Nucleus accumbens (tissue), 56 donors: ENCODE measurements around the gene MRPS6.

Experiments
- DNase-seq, 56 donors: peaks; one replicate each; lab custom pipeline; 2025; lab: John Stamatoyannopoulos, UW

The MRPS6 gene

DNA sequence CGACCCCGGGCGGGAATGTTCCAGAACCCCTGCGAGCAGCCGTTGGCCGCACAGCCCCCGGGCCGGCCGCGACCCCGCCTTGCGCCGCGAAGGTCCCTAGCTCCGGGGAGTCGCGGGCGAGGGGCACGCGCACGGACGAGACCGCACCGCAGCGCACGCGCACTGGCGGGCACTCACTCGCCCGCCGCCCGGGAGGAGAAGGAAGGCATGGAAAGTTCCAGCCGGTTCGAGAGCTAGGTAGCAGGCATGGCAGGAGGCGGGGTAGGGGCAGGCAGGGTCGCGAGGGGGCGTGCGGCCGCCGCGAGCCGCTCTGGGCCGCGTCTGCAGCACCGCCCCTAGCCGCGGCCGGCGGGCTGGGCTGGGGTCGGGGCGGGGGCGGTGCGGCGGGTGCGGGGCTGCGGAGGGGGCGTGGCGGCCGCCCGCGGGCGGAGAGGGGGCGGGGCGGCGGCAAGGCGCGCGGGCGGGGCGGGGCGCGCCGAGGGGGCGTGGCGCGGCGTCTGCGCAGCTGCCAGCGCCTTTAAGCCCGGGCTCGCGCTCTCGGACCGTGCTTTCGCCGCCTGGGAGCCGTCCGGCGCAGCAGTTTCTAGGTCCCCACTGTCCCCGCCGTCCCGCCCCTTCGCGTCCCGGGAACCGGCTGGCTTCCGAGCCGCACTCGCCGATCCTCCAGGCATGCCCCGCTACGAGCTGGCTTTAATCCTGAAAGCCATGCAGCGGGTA is at the start of gene MRPS6, which contains the start of gene SLC5A3:
MRPS6 (plus strand) TSS at position 547 of the 717 bp plus-strand sequence; CDS start at position 670, 123 bp downstream.
SLC5A3 (plus strand) TSS at position 547 of the 717 bp plus-strand sequence. CDS start 21,621 bp downstream, outside the sequence.
- peak in 54 of 56 donors; percentile 27 to 88 (median 76) for DNase-seq

DNA sequence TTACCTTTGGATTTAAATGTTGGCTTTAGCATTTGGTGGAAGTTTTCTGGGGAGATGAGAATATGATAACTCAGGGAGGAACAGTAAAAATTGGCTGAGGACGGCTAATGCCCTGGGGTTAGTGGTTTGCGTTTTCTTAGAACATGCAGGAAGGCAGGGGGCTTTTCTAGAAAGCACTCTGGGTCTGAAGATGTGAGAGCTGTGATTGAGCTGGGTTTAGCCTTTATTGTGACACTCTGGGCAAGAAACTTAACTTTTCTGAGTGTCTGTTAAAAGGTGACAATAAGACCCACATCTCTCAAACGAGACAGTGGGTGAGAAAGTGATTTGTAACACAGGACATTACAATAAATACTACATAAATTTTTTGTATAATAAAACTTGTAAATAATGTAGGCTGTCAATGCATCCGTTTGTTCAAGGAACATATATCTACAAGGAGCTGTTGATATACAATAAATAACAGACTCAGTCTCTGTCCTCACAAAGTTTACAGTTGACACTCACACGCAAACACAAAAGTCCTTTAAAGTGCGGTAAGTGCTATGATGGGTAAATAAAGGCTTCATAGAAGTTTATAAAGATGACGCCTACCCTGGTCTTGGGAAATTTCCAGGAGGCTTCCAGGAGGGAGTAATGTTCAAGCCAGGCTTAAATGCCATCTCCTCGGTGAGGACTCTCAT is 49.5 kb upstream of the MRPS6 start:
- no peak for DNase-seq

DNA sequence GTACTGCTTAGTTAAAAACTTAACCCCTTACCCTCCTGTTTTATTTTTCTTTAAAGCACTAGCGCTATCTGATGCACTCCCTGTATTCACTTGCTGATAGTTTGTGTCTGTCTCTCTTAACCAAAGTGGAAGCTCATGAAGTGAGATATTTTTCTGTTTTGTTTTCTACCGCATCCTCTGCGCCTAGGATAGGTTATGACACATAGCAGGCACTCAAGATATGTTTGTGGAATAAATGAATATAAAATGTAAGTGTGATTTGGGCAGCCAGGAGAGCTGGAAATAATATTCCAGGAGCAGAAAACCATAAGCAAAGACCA is 49.0 kb upstream of the MRPS6 start:
- DNase-seq = no peak

DNA sequence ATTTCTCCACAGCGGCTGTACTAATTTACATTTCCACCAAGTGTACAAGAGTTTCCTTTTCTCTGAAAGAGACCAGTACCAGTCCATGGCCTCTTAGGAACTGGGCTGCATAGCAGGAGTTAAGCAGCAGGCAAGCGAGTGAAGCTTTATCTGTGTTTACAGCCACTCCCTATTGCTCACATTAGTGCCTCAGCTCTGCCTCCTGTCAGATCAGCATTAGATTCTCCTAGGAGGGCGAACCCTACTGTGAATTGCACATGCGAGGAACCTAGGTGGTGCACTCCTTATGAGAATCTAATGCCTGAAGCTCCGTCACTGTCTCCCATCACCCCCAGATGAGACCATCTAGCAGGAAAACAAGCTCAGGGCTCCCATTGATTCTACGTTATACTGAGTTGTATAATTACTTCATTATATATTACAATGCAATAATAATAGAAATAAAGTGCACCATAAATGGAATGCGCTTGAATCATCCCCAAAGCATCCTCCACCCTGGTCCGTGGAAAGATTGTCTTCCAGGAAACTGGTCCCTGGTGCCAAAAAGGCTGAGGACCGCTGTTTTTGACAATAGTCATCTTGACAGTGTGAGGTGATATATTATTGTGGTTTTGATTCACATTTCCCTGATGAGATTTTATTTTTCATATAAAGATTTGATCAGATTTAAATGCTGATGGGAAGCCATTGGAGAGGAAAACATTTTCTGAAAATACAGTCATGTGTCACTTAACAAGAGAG is 45.5 kb upstream of the MRPS6 start:
- DNase-seq = no peak

DNA sequence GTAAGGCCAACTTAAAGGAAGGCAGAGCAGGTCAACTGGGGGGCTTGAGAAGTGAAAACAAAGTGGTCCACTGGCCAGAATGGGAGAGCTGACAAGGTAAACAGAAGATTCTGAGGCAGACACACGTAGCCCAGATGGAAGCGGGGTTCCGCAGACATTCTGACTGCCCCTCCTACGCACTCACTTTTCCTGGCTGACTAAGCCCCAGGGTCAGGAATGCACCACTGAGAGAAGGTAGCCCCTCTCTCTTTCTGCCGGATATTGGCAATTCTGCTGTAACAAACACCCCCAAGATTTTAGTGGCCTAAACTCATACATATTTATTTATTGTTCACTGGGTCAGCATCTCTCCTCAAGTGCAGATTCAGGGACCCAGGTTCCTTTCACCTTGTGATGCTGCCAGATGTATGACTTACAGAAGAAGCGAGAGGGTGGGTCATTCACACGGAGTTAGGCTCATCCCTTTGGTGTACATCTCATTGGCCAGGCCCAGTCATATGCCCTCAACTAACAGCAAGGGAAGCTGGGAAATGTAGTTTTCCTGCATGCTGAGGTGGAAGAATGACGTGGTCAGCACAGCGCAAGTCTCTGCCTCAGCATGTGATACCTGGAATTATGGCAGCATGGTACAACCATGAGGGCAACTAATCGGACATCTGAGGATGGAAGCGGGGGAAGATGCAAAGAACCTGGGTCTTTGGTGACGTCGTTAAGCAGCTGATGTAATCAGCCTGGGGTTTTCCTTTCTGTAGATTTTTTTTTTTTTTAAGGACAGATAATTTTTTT is 43.4 kb upstream of the MRPS6 start:
- peak in 31 of 56 donors; percentile 1 to 63 (median 20) for DNase-seq

DNA sequence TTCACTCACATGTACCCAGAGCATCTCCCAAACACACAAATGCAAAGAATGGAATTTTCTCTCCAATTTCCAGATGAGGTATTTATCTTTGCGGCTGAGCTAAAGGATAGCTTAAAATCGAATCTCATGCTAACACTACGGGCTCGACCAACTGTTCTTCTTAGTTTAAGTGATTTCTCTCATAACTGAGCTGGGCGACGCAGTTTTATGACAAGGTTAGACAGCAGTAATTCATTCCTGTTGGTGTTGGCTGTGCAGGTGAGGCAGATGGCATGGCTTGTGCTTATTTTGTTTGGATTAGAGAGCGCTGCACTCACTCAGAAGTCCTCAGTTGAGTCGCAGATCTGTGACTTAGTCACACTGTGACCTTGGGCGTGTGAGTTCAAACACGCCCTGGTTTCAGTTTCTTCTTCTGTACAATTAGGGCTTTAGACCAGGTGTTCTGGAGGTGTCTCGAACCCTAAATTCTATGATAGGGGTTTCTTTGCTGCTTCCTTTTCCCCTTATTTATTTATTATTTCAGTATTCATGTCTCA is 41.5 kb upstream of the MRPS6 start:
- DNase-seq = no peak

DNA sequence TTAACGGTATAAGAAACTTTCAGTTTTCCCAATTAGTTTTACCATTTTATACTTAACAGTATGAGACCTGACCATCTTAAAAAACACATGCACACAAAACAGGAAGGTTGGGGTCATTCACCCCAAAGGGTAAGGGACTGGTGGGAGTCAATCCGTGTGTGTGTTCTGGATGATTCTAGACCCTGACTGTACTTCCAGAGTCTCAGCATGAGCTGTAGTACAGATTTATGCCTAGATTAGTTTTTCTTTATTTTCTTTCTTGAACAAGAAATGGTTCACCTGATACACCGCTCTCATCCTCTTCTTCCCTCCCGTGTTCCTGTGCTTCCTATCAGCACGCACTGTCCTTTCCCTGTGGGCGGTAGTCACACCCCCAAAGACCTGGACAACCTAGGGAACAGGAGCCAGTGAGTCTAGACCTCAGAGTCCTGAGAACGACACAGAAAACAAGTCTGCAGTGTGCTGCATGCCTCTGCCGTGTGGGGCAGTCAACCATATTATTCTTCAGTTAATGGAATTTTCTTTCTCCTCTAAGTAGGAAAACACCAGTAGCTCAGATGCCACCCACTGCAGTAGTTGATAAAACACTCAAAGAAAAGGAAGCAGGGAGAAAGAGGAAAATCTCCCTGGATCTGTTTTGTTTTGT is 38.9 kb upstream of the MRPS6 start:
- no peak for DNase-seq

DNA sequence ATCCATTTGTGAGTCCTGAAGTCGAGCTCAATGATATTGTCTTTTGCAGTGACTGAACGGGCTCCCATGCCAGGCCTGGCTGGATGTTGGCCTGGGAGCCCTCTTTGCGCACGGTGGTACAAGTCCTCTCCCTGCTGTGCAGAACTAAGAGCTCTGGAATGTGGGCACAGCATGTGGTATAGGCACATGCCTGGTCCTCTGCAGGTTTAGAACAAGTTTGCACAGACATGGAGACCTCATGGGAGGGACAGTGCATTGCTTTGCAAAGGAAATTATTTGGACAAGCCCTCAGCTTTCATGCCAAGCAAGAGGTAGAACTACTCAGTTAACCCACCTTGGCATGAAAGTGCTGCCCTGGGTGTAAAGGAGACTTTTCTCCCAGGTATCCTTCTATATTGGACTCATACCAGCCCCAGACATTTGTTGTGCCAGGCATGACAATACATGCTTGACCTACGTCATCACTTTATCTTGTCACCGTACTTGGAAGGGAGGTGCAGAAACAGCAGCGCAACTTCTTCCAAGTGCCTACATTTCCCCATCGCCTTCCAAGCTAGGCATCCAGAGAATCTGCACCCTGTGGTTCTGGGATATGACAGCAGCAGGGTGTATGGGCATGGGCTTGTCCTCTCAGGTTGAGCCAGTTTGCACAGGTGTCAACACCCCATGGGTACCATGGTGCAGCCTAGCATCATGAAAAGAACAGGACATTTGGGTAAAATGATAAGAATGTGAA is 37.6 kb upstream of the MRPS6 start:
- DNase-seq = no peak

DNA sequence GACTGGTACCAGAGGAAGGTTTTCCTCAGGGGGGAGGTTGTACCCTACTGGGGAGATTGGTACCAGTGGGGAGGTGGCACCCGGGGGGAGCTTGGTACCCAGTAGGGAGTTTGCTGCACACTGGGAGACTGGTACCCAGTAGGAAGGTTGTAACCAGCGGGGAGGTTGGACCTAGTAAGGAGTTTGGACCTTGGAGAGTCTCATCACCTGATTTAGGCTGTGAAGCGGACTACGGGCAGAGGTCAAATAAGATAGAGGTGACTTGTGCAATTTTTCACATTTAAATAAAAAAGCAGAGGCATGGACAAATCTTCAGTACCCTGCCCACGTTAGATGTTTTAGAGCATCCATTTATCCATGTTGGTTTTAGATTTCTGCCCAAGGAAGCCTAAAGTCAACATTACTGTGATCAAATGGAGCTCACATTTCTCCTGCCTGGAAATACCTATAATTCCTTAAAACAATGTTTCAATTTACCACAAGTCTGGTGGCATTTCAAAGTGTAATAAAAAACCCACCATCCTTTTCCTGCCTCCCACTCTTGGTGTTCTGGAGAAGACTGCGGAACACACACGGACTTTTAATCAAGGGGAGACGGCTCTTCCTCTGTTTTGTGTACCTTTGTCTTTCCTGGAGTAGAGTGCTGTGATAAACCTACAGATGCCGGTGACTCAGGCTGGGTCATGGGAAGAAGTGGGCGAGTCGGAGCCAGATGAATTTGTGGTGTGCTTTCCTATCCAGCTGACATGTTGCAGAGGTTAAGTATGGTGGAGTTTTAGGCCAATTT is 36.2 kb upstream of the MRPS6 start:
- peak in 9 of 56 donors; percentile 1 to 51 (median 6) for DNase-seq

DNA sequence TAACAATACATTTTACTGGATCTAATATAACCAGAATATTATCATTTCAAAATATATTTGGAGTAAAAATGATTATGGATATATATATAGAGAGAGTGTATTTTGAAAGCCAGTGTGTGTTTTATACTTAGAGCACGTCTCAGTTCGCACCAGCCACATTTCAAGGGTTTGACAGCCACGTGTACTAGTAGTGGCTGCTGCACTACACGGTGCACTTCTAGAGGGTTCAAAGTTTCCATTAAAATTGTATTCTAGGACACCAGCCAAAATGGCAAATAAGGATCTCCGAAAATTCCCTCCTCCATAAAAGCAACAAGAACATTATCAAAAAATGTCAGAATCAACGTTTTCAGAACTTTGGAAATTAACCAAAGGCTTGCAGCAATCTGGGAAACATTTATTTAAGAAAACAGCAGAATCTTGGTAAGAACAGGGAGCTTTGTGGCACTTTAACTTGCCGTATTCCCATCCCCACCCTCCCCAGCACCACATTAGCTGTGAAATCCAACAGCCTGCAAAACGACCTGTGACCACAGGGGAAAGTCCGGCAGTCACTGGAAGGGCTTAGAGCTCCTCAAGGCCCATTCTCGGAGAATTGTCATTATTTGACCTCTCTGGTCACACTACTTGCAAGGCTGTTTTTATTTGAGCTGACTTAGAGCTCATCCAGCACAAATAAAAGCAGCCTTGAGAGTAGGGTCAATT is 33.5 kb upstream of the MRPS6 start:
- no peak for DNase-seq

DNA sequence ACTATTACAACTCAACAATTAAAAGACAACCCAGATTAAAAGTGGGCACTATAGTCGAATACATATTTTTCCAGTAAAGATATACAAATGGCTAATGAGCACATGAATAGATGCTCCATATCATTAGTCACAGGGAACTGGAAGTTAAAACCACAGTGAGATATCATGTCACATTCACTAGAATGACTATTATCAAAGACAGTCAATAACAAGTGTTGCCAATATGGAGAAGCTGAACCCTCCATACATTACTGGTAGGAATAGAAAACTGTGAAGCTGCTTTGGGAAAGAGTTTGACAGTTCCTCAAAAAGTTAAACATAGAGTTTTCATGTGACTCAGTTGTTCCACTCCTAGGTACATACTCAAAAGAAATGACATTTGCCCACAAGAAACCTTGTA is 30.6 kb upstream of the MRPS6 start:
- DNase-seq = no peak

DNA sequence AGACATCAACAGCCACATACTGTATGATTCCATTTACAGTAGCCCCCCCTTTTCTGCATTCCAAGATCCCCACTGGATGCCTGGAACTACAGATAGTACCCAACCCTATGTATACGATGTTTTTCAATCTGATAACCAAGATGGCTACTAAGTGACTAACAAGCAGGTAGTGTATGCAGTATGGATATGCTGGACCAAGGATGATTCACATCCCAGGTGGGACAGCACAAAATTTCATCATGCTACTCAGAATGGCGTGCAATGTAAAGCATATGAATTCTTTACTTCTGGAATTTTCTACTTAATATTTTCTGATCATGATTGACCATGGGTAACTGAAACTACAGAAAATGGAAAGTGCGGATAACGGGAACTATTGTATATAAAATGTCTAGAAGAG is 30.0 kb upstream of the MRPS6 start:
- DNase-seq = no peak

DNA sequence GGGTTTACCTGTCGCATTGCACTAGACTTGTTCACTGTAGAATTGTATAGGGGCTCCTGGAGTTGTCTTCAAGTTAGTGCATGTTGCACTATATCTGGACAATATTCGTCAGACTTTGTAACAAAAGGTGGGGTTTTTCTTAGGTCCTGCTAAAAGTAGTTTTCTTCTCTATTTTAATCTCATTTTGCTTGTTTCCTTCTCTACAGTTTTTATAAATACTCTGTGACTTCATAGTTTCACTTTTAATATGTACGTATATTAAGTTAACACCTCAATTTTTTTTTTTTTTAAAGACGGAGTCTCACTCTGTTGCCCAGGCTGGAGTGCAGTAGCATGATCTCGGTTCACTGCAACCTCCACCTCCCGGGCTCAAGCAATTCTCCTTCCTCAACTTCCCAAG is 26.5 kb upstream of the MRPS6 start:
- no peak for DNase-seq

DNA sequence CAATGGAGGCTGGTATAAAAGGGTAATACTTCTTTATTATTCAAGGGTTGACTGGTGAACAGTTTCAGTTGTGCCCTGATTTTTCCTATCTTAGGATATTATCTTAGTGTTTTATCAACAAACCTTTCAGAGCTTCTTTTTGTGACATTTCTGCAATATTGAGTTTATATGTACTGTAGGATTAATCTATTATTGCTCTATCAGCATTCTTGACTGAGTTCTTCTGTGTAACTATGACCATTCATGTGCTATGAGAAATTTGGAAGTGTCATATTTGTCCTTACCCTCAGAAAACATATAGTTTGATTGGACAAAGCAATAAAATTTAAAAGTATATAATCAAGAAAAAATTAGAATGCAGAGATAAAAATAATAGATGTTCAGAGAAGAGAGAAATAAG is 25.5 kb upstream of the MRPS6 start:
- no peak for DNase-seq

DNA sequence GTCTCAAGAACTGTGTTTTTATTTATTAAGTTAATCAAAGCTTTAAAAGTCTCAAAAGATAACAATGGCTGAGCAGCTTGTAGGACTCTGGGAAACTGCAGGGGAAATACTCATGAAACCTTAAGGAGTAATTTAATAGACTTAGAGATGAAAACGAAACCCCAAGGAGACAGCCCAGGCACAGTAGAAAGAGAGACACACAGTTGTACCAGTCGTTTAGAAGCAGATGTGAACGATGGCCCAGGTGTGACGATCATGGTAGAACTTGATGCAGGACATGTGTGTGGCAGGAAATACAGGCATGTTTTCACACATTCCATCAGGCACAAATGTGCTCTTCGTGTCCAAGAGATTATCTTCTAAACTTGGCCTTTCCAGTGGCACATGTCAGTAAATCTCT is 21.2 kb upstream of the MRPS6 start:
- DNase-seq = no peak

DNA sequence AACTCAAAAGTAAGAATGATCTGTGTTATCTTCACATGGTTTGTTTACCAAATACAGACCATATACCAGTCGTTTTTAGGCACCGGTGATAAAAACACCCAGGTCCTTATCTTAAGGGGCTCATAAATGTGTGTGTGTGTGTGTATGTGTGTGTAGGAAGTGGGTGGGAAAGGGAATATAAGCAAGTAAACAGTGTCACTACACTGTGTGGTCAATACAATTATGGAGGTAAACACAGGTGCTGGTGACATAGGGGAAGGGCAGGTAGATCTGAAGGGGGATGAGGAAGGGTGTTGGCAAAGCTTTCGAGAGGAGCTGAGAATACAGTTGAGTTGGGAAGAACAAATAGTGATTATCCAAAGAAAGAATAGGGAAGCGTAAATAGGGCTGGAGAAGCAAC is 19.1 kb upstream of the MRPS6 start:
- no peak for DNase-seq

DNA sequence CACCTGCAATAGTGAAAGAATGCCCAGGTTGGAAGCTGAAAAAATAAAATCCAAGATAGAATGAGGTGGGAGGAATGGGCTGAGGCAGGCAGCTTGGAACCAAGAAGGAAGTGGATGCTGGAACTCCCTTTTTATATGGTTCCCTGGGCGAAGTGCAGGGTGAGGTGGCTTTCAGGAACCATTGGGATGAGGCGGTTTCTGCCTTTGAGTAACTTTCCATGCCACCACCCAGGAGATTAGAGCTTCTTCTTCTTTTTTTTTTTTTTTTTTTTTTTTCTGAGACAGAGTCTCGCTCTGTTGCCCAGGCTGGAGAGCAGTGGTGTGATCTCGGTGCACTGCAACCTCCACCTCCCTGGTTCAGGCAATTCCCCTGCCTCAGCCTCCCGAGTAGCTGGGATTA is 17.8 kb upstream of the MRPS6 start:
- no peak for DNase-seq

DNA sequence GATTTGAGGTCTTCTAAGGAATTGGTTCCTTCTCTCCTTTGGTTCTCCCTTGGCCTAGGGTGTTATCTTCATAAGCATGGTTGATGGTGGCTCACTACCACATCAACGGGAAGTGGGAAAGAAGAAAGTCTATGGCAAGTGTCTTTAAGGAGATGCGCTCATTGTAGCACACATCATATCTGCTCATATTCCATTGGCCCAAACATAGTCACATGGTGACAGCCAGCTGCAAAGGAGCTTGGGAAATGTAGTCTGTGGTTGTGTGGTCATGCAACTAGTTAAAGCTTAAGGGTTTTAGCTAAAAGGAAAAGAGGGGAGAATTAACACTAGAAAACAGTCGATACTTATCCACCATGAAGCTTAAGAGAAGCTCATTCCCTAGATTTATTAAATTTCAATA is 11.4 kb upstream of the MRPS6 start:
- no peak for DNase-seq
